ENCODE results near the gene PPP1R16B. TPM values are rescaled to one million over a fixed set of nuclear protein-coding genes. Genes with fewer than 3 reads are reported as not detected.

PPP1R16B gene
- total RNA-seq, 4 donors from 2014 or later: 6.3 to 14.4 (median 9.0) TPM

DNA sequence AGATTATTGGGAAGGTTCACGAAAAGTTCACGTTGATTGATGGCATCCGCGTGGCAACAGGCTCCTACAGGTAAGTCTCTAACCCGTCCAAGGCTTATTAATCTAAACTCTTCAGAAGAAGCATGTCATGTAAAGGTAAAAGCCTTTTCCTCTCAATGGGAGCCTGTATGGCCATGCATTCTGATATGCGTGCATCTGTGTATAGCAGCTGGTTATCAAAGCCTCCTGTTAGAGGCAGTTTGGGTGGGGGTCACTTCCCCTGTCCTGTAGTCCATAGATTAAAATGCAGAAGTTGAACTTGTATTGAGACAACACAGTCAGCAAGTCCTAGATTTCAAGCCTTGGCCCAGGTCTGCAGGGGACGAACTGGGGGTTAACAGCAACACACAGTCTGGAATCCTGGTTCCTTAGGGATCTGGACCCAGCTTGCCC, 142.4 kb downstream of the PPP1R16B start:
- Histone ChIP-seq H3K27me3 (no peaks in the 10 kb centered on the region), H3K36me3 (no peaks in the 10 kb centered on the region), H3K9me3 (no peaks in the 10 kb centered on the region), H3K4me1 (no peaks in the 10 kb centered on the region), H3K4me3 (replicated peaks in 1 of 3) (no peak overlapping the region), H3K27ac (no peak overlapping the region)
- 91% methylated on average over 7 of the region's 7 CpGs for WGBS, 2 donors
- TF ChIP-seq, protein P1, sequence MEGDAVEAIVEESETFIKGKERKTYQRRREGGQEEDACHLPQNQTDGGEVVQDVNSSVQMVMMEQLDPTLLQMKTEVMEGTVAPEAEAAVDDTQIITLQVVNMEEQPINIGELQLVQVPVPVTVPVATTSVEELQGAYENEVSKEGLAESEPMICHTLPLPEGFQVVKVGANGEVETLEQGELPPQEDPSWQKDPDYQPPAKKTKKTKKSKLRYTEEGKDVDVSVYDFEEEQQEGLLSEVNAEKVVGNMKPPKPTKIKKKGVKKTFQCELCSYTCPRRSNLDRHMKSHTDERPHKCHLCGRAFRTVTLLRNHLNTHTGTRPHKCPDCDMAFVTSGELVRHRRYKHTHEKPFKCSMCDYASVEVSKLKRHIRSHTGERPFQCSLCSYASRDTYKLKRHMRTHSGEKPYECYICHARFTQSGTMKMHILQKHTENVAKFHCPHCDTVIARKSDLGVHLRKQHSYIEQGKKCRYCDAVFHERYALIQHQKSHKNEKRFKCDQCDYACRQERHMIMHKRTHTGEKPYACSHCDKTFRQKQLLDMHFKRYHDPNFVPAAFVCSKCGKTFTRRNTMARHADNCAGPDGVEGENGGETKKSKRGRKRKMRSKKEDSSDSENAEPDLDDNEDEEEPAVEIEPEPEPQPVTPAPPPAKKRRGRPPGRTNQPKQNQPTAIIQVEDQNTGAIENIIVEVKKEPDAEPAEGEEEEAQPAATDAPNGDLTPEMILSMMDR (IDR thresholded peaks at IDR 0.05): no peak
- no peak for TF ChIP-seq POLR2A (IDR thresholded peaks at IDR 0.05)
- no peak for DNase-seq
- intact Hi-C loops (cut with DNase I): no loop called here

DNA sequence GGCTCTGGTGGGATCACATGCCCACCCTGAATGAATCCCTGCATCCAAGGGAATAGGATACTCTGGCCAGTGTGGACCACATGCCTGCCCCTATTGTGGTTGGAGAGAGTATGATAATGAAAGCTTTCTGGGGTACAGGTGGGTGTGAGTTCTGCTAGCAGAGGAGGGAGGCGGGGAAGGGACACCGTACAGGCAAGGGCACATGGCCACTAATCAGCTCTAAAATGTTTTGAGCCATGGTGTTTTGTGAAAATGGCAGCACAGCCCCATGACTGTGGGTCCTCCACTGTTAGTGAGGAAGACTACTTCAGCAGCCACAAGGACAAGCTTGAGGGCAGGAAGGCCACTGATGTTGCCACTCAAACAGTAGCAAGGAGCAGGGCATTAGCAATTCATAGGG, 144.8 kb downstream of the PPP1R16B start:
- TF ChIP-seq POLR2A (IDR thresholded peaks at IDR 0.05): no peak
- TF ChIP-seq, protein P1 (IDR thresholded peaks at IDR 0.05): no peak
- Histone ChIP-seq H3K27me3 (no peaks in the 10 kb centered on the region), H3K27ac (no peak overlapping the region), H3K4me1 (no peaks in the 10 kb centered on the region), H3K9me3 (no peaks in the 10 kb centered on the region), H3K36me3 (no peaks in the 10 kb centered on the region), H3K4me3 (replicated peaks in 1 of 3) (no peak overlapping the region)
- intact Hi-C loops (cut with DNase I): no loop called here
- no peak for DNase-seq
- WGBS, 2 donors: 86 to 94% methylated on average over 2 of the region's 2 CpGs

DNA sequence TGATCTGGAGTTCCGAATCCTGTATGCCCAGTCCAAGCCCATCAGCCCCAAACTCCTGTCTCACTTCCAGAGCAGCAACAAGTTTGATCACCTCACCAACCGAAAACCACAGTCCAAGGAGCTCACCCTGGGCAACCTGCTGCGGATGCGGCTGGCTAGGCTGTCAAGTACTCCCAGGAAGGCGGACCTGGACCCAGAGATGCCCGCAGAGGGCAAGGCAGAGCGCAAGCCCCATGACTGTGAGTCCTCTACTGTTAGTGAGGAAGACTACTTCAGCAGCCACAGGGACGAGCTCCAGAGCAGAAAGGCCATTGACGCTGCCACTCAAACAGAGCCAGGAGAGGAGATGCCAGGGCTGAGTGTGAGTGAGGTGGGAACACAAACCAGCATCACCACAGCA, 146.1 kb downstream of the PPP1R16B start:
- H3K4me3 ChIP-seq (replicated peaks in 1 of 3): no peak overlapping the region
- H3K27me3 ChIP-seq: no peaks in the 10 kb centered on the region
- intact Hi-C loops (cut with DNase I): no loop called here
- WGBS, 2 donors: 69 to 80% methylated on average over 9 of the region's 9 CpGs
- no peaks in the 10 kb centered on the region for H3K4me1 ChIP-seq
- no peaks in the 10 kb centered on the region for H3K9me3 ChIP-seq
- H3K36me3 ChIP-seq: no peaks in the 10 kb centered on the region
- no peak for TF ChIP-seq POLR2A (IDR thresholded peaks at IDR 0.05)
- peak; percentile 13 to 25 for DNase-seq
- no peak overlapping the region for H3K27ac ChIP-seq

DNA sequence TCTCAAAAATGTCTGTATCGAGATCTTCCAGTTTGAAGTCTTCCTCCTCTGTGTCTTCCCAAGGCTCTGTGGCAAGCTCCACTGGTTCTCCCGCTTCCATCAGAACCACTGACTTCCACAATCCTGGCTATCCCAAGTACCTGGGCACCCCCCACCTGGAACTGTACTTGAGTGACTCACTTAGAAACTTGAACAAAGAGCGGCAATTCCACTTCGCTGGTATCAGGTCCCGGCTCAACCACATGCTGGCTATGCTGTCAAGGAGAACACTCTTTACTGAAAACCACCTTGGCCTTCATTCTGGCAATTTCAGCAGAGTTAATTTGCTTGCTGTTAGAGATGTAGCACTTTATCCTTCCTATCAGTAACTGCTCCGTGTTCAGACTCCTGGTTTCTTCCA, 146.7 kb downstream of the PPP1R16B start:
- Histone ChIP-seq H3K27ac (no peak overlapping the region), H3K27me3 (no peaks in the 10 kb centered on the region), H3K4me1 (no peaks in the 10 kb centered on the region), H3K4me3 (replicated peaks in 1 of 3) (no peak overlapping the region), H3K36me3 (no peaks in the 10 kb centered on the region), H3K9me3 (no peaks in the 10 kb centered on the region)
- TF ChIP-seq, protein P1 (IDR thresholded peaks at IDR 0.05): no peak
- no peak for TF ChIP-seq POLR2A (IDR thresholded peaks at IDR 0.05)
- no peak for DNase-seq
- 97 to 99% methylated on average over 6 of the region's 6 CpGs for WGBS, 2 donors
- intact Hi-C loops (cut with DNase I): no loop called here

DNA sequence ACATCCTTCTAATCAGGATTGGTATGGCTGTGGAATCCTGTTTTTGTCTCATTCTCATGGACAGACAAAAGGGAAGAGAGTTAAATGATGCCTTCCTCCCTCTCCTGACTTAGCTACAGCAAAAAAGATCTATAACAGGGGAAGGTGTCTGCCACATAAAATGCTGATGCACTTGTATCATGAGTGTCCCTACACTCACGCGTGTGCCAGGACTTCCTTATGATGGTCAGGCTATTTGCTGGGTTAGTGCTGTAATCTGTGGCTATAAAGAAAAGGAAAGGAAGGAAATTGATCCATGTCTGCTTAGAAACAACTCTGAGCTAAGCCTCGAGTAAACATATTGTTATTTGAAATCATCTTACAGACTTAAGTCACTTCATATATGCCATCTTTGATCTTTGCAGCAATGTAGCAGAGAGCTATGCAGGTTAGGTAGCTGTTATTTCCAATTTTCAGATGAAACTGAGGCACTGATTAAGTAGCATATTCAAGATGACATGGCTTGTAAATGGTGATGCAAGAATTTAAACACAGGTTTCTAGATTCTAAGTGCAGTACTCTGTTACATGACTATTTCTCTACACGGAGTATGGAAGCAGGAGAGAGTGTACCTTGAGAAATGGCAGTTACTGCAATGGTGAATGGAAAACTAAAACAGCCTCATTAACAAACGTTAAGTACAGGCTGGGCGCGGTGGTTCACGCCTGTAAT, 148.3 kb downstream of the PPP1R16B start:
- no peaks in the 10 kb centered on the region for H3K36me3 ChIP-seq
- WGBS, 2 donors: 90 to 95% methylated on average over 8 of the region's 8 CpGs
- no peaks in the 10 kb centered on the region for H3K27me3 ChIP-seq
- no peak for DNase-seq
- H3K27ac ChIP-seq: no peak overlapping the region
- no peaks in the 10 kb centered on the region for H3K4me1 ChIP-seq
- H3K9me3 ChIP-seq: no peaks in the 10 kb centered on the region
- no peak overlapping the region for H3K4me3 ChIP-seq (replicated peaks in 1 of 3)
- TF ChIP-seq, protein P1 (IDR thresholded peaks at IDR 0.05): no peak
- no peak for TF ChIP-seq POLR2A (IDR thresholded peaks at IDR 0.05)
- intact Hi-C loops (cut with DNase I): no loop called here
